NCI-H1105 treated with DMSO at 0.1 percent for 48 hours (cell line): ENCODE measurements around the gene TIMM13.
"Not testable (repeated sequence)": the region's sequence is repeated elsewhere in the genome, so short reads cannot be mapped to it uniquely, and the experiment has no call there.

Experiments used
- DNase-seq: peaks from one replicate; lab custom pipeline; 2025; lab: John Stamatoyannopoulos, UW

Gene TIMM13

DNA sequence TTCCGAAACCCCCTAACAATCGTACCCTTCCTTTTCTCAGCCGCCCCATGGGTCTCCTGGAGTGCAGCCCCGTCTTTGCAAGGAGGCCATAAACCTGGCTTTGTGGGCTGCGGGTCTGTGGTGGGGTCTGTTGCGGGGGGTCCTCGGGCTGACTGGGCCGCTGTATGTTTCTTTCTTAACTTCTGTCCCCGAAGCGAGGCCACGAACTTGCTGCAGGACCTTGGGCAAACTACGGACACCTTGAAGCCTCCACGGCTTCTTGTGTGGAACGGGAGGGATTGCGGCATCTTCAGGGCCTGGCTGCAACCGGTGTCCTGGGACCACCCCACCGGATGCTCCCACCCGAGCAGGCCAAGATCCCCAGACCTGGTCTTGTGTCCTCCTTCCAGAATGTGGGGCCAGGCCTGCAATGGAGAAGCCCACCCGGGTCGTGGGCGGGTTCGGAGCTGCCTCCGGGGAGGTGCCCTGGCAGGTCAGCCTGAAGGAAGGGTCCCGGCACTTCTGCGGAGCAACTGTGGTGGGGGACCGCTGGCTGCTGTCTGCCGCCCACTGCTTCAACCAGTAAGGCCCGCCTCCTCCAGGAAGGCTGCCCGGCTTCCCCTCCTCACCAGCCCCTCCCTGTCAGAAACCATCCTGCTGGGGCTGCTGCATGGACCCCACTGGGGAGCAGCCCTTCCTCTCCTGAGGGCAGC lies 12.0 kb downstream of the TIMM13 start:
- DNase-seq: no peak

DNA sequence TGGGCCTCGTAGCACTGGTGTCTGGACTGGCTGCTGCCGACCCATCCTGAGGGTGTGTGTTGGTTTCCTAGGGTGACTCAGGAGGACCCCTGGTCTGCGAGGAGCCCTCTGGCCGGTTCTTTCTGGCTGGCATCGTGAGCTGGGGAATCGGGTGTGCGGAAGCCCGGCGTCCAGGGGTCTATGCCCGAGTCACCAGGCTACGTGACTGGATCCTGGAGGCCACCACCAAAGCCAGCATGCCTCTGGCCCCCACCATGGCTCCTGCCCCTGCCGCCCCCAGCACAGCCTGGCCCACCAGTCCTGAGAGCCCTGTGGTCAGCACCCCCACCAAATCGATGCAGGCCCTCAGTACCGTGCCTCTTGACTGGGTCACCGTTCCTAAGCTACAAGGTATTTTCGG lies 13.8 kb downstream of the TIMM13 start:
- no peak for DNase-seq

DNA sequence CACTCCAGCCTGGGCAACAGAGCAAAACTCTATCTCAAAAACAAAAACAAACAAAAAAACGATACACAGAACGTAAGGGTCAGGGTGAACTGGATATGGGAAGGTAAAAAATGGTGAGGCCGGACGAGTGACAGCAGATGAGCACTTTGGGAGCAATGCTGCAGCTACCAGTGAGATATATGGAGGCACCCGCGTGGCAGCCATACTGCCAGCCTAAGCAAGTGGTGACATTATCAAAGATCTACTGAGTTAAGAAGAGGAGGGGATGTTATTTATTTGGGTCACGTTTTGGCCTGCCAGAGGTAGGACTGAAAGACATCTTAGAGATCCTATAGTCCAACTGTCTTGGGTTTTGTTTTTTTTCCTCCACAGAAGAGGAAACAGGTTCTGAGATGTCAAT lies 14.2 kb downstream of the TIMM13 start:
- no peak for DNase-seq

DNA sequence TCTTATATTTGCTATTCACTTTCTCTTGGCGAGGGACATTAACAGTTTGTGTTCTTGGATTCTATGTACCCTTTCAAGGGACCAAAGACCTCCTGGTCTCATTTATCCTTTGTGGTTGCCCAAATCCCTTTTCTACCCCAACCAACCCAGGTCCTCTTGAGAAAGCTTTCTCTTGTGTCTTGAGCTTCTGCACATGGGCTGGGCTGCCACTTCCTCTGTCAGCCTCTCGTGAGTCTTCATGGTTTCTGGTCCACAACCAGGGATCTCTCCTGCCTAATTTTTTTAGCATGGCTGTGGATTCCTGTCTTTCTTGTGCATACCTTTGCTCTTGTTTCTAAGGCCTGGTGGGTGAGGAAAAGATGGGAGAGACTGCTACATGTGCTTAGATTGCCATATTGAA lies 14.9 kb downstream of the TIMM13 start:
- no peak for DNase-seq

DNA sequence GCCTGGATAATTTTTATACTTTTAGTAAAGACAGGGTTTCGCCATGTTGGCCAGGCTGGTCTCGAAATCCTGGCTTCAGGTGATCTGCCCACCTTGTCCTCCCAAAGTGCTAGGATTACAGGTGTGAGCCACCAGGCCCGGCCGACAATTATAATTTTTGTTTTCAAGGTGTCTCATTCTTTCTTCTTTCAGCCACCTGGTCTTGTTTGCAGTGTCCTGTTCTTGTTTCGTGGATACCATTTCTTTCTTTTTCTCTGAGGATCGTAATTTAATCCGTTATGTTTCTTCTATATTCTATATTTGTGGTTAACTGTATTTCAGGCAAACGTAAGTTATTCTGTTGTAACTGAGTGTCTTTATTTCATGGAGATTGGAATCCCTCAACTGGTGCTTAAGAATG lies 15.7 kb downstream of the TIMM13 start:
- no peak for DNase-seq

DNA sequence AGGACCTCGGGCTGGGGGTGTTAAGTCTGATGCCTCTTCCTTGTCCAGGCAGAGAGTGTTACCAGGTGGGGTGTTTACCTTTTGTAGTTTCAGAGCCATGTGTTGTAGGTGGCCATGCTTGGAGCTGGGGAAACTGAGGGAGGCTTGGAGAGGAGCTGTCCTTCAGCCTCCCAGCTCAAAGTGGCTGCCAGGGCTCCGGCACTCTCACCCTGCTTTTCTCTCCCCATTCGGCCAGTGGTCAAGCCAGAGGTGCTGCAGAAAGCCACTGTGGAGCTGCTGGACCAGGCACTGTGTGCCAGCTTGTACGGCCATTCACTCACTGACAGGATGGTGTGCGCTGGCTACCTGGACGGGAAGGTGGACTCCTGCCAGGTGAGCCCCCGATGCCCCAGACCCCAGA lies 17.4 kb downstream of the TIMM13 start:
- no peak for DNase-seq

DNA sequence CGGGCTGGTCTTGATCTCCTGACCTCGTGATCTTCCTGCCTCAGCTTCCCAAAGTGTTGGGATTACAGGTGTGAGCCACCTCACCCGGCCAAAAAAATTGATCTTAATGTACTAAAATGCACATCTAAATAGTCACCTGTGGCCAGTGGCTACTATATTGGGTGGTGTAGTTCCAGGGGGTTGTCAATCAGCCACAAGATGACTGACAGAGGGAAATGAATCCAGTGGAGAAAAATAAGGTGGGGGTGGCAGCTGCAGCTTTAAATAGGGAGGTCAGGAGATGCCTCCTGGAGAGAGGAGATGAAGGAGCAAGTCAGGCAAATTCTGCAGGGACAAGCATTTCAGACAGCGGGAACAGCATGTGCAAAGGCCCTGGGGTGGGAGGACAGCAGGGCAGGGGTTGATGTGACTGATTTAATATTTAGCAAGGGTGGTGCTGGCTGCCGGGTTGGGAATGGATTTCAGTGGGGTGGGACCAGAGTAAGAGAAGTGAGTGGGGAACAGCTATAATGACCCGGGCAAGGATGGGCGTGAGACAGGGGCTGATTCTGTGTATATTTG lies 18.0 kb downstream of the TIMM13 start:
- DNase-seq: no peak

DNA sequence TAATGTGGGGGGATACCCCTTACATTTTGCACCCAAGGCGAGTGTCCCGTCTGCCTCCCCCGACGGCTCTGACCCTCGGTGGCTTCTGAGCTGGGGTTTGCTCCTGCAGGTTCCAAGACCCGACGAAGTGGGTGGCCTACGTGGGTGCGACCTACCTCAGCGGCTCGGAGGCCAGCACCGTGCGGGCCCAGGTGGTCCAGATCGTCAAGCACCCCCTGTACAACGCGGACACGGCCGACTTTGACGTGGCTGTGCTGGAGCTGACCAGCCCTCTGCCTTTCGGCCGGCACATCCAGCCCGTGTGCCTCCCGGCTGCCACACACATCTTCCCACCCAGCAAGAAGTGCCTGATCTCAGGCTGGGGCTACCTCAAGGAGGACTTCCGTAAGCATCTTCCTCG lies 19.1 kb downstream of the TIMM13 start:
- no peak for DNase-seq

DNA sequence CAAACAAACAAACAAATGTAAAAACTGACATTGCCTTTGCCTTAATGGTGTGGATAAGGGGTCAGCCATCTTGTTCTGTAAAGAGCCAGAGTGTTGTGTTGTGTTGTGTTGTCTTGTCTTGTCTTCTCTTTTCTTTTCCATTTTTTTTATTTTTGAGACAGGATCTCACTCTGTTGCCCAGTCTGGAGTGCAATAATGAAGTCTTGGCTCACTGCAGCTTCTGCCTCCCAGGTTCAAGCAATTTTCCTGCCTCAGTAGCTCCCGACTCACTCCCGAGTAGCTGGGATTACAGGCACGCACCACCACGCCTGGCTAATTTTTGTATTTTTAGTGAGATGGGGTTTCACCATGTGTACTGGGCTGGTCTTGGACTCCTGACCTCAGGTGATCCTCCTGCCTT lies 27.8 kb downstream of the TIMM13 start:
- DNase-seq: no peak

DNA sequence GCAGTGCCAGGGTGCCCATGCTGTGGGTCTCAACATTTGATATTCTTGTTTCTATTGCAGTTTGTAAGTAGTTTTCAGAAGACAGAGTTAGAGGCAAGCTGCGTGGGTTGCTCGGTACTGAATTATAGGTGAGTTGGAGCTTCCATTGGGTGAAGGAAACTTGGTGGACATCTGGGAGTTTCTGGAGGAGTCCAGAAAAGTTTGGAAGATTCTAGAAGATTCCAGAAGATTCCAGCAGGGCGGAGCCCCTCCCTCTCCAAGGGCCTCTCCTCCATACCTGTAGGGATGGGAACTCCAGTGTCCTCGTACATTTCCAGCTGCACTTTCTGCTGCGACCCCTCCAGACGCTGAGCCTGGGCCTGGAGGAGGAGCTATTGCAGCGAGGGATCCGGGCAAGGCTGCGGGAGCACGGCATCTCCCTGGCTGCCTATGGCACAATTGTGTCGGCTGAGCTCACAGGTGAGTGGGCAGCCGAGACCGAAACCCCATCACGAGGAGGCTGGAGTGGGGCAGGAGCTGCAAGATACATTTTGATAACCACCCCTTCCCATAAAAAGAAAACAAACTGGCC lies 28.6 kb downstream of the TIMM13 start:
- DNase-seq: no peak

DNA sequence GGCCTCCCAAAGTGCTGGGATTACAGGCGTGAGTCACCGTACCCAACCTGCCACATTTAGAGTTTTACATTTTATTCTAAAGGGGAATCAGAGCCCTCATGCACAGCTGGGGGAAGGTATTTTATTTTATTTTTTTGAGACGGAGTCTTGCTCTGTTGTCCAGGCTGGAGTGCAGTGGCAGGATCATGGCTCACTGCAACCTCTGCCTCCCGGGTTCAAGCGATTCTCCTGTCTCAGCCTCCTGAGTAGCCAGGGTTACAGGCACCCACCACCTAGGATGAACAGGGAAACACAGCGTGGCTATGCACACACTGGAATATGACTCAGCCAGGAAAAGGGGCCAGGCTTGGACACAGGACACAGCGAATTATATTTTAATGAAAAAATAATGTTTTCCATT lies 30.2 kb downstream of the TIMM13 start:
- not testable (repeated sequence) for DNase-seq

DNA sequence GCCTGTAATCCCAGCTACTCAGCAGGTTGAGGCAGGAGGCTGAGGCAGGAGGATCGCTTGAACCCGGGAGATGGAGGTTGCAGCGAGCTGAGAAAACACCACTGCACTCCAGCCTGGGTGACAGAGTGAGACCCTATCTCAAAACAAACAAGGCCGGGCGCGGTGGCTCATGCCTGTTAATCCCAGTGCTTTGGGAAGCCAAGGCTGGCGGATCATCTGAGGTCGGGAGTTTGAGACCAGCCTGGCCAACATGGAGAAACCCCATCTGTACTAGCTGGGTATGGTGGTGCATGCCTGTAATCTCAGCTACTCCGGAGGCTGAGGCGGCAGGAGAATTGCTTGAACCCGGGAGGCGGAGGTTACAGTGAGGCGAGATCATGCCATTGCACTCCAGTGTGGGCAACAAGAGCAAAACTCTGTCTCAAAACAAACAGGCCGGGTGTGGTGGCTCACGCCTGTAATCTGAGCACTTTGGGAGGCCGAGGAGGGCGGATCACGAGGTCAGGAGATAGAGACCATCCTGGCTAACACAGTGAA lies 32.0 kb downstream of the TIMM13 start:
- DNase-seq: not testable (repeated sequence)

DNA sequence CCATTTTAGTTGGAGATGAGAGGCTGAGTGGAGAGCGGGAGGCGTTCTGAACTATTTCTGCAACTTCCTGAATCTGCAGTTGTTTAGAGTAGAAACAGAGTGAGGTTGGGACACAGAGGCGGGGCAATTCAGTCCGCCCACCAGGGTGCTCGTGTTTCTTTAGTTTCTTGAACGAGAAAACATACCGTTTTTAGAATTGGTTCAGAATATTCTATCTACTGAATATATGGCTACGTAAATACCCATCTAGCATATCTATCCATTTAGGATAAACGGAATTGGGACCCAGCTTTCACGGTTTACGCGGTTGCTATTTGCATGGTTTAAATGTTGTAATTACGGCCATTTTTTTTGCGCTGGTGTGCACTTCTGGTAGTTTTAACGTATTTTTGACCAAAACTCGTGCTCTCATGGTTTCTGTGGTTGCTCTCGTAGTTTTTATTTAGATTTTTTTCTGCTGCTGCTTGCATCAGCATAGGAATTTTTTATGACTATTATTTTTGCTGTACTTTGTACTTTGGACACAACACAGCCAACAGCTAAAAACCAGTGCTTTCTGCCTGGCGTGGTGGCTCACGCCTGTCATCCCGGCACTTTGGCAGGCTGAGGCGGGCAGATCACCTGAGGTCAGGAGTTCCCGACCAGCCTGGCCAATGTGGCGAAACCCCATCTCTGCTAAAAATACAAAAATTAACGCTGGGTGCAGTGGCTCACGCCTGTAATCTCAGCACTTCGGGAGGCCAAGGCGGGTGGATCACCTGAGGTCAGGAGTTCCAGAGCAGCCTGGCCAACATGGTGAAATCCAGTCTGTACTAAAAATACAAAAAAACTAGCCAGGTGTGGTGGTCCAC lies 32.7 kb downstream of the TIMM13 start:
- no peak for DNase-seq

DNA sequence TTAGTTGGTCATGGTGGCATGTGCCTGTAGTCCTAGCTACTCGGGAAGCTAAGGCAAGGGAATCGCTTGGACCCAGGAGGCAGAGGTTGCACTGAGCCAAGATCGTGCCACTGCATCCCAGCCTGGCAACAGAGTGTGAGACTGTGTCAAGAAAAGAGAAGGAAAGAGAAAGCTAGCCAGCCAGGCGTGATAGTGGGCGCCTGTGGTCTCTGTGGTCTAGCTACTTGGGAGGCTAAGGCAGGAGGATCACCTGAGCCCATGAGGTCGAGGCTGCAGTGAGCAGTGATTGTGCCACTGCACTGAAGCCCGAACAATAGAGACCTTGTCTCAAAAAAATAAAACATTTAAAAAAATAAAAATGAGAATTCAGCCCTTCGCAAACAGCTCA lies 33.3 kb downstream of the TIMM13 start:
- no peak for DNase-seq

DNA sequence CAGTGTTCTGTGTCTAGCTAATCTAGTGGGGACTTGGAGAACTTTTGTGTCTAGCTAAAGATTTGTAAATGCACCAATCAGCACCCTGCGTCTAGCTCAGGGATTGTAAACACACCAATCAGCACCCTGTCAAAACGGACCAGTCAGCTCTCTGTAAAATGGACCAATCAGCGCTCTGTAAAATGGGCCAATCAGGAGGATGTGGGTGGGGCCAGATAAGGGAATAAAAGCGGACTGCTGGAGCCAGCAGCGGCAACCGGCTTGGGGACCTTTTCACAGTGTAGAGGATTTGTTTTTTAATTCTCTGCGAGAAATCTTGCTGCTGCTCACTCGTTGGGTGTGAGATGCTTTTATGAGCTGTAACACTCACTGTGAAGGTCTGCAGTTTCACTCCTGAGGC lies 34.5 kb downstream of the TIMM13 start:
- not testable (repeated sequence) for DNase-seq

DNA sequence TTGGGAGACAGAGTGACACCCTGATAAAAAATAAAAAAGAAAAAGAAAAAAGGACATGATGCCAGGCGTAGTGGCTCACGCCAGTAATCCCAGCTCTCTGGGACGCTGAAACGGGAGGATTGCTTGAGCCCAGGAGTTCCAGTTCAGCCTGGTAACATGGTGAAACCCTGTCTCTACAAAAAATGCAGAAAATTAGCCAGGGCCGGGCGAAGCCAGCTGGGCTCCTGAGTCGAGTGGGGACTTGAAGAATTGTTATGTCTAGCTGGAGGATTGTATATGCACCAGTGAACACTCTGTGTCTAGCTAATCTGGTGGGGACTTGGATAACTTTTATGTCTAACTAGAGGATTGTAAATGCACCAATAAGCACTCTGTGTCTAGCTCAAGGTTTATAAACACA lies 35.0 kb downstream of the TIMM13 start:
- no peak for DNase-seq

DNA sequence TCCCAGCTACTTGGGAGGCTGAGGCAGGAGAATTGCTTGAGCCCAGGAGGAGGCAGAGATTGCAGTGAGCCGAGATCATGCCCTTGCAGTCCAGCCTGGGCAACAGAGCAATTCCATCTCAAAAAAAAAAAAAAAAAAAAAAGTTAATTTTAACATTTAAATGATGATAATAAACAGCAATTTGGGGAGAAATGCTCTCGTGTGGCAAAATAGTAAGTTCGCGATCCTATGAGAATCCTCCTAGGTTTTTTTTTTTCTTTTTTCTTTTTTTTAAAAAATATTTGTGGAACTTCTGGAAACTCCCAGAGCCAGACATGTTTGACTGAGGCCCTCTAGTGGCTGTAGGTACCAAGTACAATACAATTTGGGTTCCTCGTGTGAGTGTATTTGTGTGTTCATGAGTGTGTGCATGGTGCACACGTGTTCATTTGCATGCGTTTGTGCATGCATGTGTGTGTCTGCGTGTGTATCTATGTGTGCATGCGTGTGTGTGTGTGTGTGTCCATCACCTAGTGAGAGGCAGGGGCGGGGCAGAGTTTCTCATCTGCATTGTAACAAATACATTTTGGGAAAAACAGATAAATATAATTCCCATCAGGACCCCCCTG lies 36.2 kb downstream of the TIMM13 start:
- peak; percentile 80 for DNase-seq

DNA sequence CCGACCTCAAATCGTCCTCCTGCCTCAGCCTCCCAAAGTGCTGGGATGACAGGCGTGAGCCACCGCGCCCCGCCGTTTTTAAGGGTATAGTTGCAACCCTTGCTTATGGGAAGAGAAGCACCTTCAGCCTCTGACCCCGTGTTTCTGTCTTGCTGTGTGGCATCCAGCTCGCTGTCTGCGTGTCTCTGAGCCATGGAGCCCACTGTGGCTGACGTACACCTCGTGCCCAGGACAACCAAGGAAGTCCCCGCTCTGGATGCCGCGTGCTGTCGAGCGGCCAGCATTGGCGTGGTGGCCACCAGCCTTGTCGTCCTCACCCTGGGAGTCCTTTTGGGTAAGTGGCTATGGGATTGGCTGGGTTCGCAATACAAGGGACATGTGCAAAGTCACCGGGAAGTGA lies 37.8 kb downstream of the TIMM13 start:
- DNase-seq: no peak

DNA sequence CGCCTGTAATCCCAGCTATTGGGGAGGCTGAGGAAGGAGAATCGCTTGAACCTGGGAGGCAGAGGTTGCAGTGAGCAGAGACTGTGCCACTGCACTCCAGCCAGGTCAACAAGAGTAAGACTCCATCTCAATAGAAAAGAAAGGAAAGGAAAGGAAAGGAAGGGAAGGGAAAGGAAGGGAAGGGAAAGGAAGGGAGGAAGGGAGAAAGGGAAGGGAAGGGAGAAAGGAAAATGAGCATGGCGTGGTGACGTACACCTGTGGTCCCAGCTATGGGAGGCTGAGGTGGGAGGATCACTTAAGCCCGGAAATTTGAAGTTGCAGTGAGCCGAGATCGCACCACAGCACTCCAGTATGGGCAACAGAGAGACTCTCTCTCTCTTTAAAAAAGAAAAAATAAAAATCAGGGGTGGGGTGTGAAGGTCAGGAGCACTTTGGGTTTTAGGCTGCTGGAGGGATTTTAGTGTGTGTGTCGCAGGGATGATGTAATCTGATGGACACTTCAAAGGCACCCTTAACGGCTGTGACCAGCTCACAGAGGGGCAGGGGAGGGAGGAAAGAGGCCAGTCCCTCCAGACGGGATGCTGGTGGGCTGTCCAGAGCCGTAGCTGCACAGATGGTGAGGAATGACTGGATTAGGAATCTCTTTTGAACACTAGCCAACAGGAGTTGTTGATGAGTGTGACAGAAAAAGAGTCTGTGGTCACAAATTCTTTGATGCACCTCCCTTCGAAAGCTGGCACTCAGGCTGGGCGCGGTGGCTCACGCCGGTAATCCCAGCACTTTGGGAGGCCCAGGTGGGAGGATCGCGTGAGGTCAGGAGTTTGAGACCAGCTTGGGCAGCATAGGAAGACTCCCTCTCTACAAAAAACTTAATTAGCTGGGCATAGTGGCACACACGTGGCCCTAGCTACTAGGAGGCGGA lies 39.8 kb downstream of the TIMM13 start:
- no peak for DNase-seq

DNA sequence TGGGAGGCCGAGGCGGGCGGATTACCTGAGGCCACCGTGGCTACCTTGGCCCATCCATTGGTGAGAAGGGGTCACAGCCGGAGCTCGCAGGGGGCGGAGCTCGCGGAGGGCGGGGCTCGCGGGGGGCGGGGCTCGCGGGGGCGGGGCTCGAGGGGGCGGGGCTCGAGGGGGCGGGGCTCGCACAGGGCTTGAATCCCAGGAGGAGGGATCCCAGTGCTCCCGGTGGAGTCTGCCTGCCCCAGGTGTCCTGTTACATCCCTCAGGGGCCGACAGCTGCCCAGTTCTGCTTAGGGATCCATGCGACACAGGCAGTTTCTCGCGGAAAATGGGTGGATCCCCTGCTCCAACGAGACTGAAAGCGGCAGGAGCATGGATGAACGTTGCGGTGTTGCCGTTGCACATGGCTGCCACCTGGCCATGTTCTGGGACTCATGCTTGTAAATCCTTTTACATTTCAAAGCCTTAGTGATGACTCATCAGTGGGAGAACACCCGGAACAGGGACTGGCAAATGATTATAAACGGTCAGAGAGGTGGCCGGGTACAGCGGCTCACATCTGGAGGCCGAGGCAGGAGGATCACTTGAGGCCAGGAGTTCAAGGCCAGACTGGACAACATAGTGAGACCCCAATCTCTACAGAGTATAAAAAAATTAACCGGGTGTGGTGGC lies 42.2 kb downstream of the TIMM13 start:
- DNase-seq: peak; percentile 52
